ENCODE results near the gene WDFY3. TPM values are rescaled to one million over a fixed set of nuclear protein-coding genes. Genes with fewer than 3 reads are reported as not detected.

The WDFY3 gene
- polyA plus RNA-seq, 2 of the 4 experiments (the other 2 are of a cell fraction), result 6.6 to 25.1 TPM

DNA sequence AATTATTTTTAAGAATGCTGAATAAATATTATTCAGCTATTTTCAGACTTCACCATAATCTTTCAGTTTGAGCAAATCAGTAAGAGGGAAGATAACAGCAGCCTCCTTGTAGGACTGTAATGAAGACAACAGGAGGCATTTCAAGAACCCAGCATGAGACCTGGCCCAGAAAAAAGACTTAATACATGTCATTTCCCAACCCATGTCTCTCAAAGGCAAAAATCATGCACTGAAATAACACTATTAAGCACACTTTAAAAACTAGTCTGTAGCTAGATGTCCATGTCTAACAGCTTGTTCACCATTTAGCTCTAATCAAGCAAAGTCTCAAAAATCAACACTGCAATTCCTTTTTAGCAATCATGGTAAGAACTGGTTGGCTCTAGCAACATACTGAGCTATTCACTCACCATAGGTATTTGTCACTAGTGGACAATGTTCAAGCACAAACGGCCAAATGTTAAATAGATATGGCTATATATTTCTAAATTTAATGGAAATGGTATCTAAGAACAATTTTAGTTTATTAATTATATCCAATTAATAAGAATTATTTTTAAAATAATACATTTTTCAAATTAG lies 109.9 kb downstream of the WDFY3 start:
- 45% methylated on average over 1 of the region's 1 CpG for WGBS (ENCODE audit: missing lambda C conversion rate)
- H3K4me1 ChIP-seq, result peaks cover 7% of the 10 kb centered on the region; the same call in 1 of the 3 replicates
- DNase-seq (ENCODE audit: low read depth in 1 of 2, low spot score in 1 of 2) (no peak), ATAC-seq (no peak), FAIRE-seq (no peak)
- no peak for TF ChIP-seq JUNB (IDR thresholded peaks at IDR 0.05)
- no peak for TF ChIP-seq HOXB13 (CRISPR knock-in tag; IDR thresholded peaks at IDR 0.05; ENCODE audit: low read depth)
- TF ChIP-seq, protein P1, sequence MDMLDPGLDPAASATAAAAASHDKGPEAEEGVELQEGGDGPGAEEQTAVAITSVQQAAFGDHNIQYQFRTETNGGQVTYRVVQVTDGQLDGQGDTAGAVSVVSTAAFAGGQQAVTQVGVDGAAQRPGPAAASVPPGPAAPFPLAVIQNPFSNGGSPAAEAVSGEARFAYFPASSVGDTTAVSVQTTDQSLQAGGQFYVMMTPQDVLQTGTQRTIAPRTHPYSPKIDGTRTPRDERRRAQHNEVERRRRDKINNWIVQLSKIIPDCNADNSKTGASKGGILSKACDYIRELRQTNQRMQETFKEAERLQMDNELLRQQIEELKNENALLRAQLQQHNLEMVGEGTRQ (IDR thresholded peaks at IDR 0.05), result no peak
- no peak for TF ChIP-seq HOXA7 (CRISPR knock-in tag; IDR thresholded peaks at IDR 0.05)
- no peak for TF ChIP-seq ZFP36 (IDR thresholded peaks at IDR 0.05; ENCODE audit: borderline replicate concordance, partially characterized antibody)
- no peak for TF ChIP-seq CEBPB (IDR thresholded peaks at IDR 0.05)
- TF ChIP-seq, protein P2, sequence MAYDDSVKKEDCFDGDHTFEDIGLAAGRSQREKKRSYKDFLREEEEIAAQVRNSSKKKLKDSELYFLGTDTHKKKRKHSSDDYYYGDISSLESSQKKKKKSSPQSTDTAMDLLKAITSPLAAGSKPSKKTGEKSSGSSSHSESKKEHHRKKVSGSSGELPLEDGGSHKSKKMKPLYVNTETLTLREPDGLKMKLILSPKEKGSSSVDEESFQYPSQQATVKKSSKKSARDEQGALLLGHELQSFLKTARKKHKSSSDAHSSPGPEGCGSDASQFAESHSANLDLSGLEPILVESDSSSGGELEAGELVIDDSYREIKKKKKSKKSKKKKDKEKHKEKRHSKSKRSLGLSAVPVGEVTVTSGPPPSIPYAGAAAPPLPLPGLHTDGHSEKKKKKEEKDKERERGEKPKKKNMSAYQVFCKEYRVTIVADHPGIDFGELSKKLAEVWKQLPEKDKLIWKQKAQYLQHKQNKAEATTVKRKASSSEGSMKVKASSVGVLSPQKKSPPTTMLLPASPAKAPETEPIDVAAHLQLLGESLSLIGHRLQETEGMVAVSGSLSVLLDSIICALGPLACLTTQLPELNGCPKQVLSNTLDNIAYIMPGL (CRISPR knock-in tag; IDR thresholded peaks at IDR 0.05; ENCODE audit: borderline replicate concordance), result no peak
- POLR2A ChIA-PET, result no interaction called here
- H3K4me3 ChIP-seq, result no peak overlapping the region
- CTCF ChIA-PET, result interaction anchor here (0.7 kb wide), 1 partner anchor 11 kb away, joined by 3 read pairs; no protein-coding TSS in a partner anchor
- H3K4me2 ChIP-seq, result no peak overlapping the region
- no peak overlapping the region for H3K27ac ChIP-seq
- H3K9me3 ChIP-seq, result no peaks in the 10 kb centered on the region

DNA sequence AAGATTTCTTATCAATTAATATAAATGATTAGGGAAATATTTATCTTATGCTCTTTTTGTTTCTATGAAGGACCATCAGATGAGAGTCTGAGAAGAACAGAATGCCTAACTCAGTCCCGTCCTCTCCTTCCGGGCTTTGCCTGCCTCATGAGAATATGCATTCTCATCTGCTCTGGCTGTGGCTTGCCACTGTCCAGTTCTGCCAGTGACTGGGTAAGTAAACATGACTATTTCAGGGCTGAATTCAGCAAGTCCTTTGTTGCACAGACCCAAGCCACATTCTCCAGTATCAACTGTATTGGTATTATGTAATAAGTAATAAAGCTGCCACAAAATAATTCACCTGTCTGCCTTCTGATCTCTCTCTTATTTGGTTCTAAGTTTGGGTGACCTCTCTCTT lies 110.7 kb downstream of the WDFY3 start:
- FAIRE-seq (no peak), ATAC-seq (no peak)
- WGBS (ENCODE audit: missing lambda C conversion rate), result 87% methylated on average over 2 of the region's 2 CpGs

DNA sequence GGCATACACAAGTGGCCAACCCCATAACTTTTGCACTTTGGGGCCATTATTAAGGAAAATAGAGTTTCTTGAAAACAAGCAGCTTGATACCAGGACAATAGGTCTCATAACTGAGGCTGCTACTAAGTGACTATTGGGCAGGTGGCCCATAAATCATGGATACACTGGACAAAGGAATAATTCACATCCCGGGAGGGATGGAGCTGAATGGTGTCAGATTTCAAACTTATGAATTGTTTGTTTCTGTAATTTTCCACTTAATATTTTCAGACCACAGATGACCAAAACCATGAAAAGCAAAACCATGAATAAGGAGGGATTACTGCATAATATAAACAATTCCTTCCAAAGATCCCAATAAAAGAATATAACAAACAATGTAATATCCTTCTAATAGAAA lies 114.4 kb downstream of the WDFY3 start:
- H3K4me3 ChIP-seq, result no peak overlapping the region
- ChIA-PET POLR2A (no interaction called here), CTCF (interaction anchor here (0.5 kb wide), 1 partner anchor 231 kb away, joined by 3 read pairs; no protein-coding TSS in a partner anchor)
- no peaks in the 10 kb centered on the region for H3K9me3 ChIP-seq
- H3K4me2 ChIP-seq, result no peak overlapping the region
- ATAC-seq, result no peak
- DNase-seq (ENCODE audit: low read depth in 1 of 2, low spot score in 1 of 2), result no peak
- no peak for FAIRE-seq
- 53% methylated on average over 1 of the region's 1 CpG for WGBS (ENCODE audit: missing lambda C conversion rate)
- H3K27ac ChIP-seq, result no peak overlapping the region; a peak in 1 of 6 replicates
- H3K4me1 ChIP-seq, result peaks cover 13% of the 10 kb centered on the region; the same call in 2 of the 3 replicates
- TF ChIP-seq FOSL2 (IDR thresholded peaks at IDR 0.05) (no peak), FOSL2 (CRISPR knock-in tag; IDR thresholded peaks at IDR 0.05) (no peak), SREBF2 (IDR thresholded peaks at IDR 0.05) (no peak), FOSB (CRISPR knock-in tag; IDR thresholded peaks at IDR 0.05) (no peak), ZFP36 (IDR thresholded peaks at IDR 0.05; ENCODE audit: borderline replicate concordance, partially characterized antibody) (no peak), KDM5A (IDR thresholded peaks at IDR 0.05) (no peak), POLR2A (IDR thresholded peaks at IDR 0.05; ENCODE audit: low read length) (no peak), CBX8 (IDR thresholded peaks at IDR 0.05) (no peak), ZSCAN20 (CRISPR knock-in tag; IDR thresholded peaks at IDR 0.05) (no peak), NFE2L2 (conservative IDR thresholded peaks at IDR 0.05; ENCODE audit: low read length) (no peak), TFCP2L1 (CRISPR knock-in tag; IDR thresholded peaks at IDR 0.05) (no peak), HOXA7 (CRISPR knock-in tag; IDR thresholded peaks at IDR 0.05) (no peak), JUN (IDR thresholded peaks at IDR 0.05) (no peak), RNF2 (IDR thresholded peaks at IDR 0.05; ENCODE audit: borderline replicate concordance, low read depth) (no peak)
- TF ChIP-seq, protein P1 (IDR thresholded peaks at IDR 0.05), result no peak

More for the DNA sequence above, 110.7 kb downstream of the WDFY3 start:
- CTCF ChIA-PET, result no interaction called here
- Histone ChIP-seq H3K4me3 (no peak overlapping the region), H3K9me3 (no peaks in the 10 kb centered on the region), H3K4me1 (peaks cover 7% of the 10 kb centered on the region; the same call in 1 of the 3 replicates), H3K4me2 (no peak overlapping the region), H3K27ac (no peak overlapping the region)
- TF ChIP-seq HOXB13 (CRISPR knock-in tag; IDR thresholded peaks at IDR 0.05; ENCODE audit: low read depth) (no peak), ZSCAN20 (CRISPR knock-in tag; IDR thresholded peaks at IDR 0.05) (no peak), NR3C1 (IDR thresholded peaks at IDR 0.05) (no peak), MAZ (IDR thresholded peaks at IDR 0.05; ENCODE audit: borderline replicate concordance, low read depth, low read length) (no peak), GATA3 (IDR thresholded peaks at IDR 0.05; ENCODE audit: borderline replicate concordance) (no peak), RNF2 (IDR thresholded peaks at IDR 0.05; ENCODE audit: borderline replicate concordance, low read depth) (no peak), PHF8 (IDR thresholded peaks at IDR 0.05; ENCODE audit: borderline replicate concordance, low read depth) (no peak), SREBF2 (IDR thresholded peaks at IDR 0.05) (no peak), KDM1A (IDR thresholded peaks at IDR 0.05; ENCODE audit: low read depth) (no peak), CBX8 (IDR thresholded peaks at IDR 0.05) (no peak), JUN (IDR thresholded peaks at IDR 0.05) (no peak), KDM5A (IDR thresholded peaks at IDR 0.05) (no peak), EHF (CRISPR knock-in tag; IDR thresholded peaks at IDR 0.05) (no peak), HOXA7 (CRISPR knock-in tag; IDR thresholded peaks at IDR 0.05) (no peak), CBX2 (IDR thresholded peaks at IDR 0.05; ENCODE audit: borderline replicate concordance, low read depth) (no peak), FOXS1 (CRISPR knock-in tag; IDR thresholded peaks at IDR 0.05) (no peak), HDAC2 (IDR thresholded peaks at IDR 0.05) (no peak)
- TF ChIP-seq, protein P3, sequence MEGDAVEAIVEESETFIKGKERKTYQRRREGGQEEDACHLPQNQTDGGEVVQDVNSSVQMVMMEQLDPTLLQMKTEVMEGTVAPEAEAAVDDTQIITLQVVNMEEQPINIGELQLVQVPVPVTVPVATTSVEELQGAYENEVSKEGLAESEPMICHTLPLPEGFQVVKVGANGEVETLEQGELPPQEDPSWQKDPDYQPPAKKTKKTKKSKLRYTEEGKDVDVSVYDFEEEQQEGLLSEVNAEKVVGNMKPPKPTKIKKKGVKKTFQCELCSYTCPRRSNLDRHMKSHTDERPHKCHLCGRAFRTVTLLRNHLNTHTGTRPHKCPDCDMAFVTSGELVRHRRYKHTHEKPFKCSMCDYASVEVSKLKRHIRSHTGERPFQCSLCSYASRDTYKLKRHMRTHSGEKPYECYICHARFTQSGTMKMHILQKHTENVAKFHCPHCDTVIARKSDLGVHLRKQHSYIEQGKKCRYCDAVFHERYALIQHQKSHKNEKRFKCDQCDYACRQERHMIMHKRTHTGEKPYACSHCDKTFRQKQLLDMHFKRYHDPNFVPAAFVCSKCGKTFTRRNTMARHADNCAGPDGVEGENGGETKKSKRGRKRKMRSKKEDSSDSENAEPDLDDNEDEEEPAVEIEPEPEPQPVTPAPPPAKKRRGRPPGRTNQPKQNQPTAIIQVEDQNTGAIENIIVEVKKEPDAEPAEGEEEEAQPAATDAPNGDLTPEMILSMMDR (IDR thresholded peaks at IDR 0.05), result no peak
- TF ChIP-seq, protein P4, sequence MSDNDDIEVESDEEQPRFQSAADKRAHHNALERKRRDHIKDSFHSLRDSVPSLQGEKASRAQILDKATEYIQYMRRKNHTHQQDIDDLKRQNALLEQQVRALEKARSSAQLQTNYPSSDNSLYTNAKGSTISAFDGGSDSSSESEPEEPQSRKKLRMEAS (IDR thresholded peaks at IDR 0.05), result no peak
- TF ChIP-seq, protein P5, sequence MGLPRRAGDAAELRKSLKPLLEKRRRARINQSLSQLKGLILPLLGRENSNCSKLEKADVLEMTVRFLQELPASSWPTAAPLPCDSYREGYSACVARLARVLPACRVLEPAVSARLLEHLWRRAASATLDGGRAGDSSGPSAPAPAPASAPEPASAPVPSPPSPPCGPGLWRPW (IDR thresholded peaks at IDR 0.05), result no peak
- POLR2A ChIA-PET, result no interaction called here
- no peak for DNase-seq (ENCODE audit: low read depth in 1 of 2, low spot score in 1 of 2)
